Measurements from ENCODE around the gene PTGER2. TPM values are rescaled to one million over a fixed set of nuclear protein-coding genes. Genes with fewer than 3 reads are reported as not detected.
A peak's percentile ranks its signal among the peaks of the same experiment; 100 is the strongest.

Gene PTGER2
- total and polyA plus RNA-seq, 2 donors (not counting 1 experiment from before 2014, with no cell fraction given) = 15.9 to 38.8 TPM

DNA sequence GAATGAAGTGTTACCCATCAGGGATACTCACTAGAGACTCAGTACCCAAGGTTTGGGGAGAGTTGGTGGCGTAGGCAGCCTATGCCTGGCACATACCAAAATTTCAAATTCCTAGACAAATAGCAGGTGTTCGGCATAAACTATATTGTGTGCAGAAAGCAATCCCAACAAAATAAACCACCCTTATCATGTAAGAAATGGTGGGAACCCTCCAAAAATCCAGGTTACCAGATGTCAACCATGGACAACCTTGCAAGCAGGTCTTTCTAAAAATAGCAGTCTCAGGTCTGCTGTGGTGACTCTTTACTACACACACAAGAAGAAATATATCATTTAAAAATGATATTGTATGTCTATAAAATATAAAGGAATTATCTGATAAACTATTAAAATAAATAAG is 17.7 kb upstream of the PTGER2 start:
- DNase-seq (ENCODE audit: low read depth in 2 of 2) = no peak
- H3K79me2 ChIP-seq (ENCODE audit: control insufficient read depth, insufficient read depth, low read length) = no peaks in the 10 kb centered on the region
- no peaks in the 10 kb centered on the region for H3K36me3 ChIP-seq (ENCODE audit: control insufficient read depth, insufficient read depth, low read length)
- H3K27ac ChIP-seq (ENCODE audit: insufficient read depth, low read length) = no peak overlapping the region
- H3K9me3 ChIP-seq (ENCODE audit: control insufficient read depth, insufficient read depth, low read depth, low read length) = no peaks in the 10 kb centered on the region
- no peak overlapping the region for H3K9ac ChIP-seq (ENCODE audit: insufficient read depth, low read length)
- TF ChIP-seq EZH2 (IDR thresholded peaks at IDR 0.05; ENCODE audit: low read length, missing control alignments) (no peak), CTCF (conservative IDR thresholded peaks at IDR 0.05 in 1 of 2, IDR thresholded peaks at IDR 0.05 in 1 of 2; ENCODE audit: low read depth in 1 of 2, low read length in 2 of 2) (no peak)
- H2AFZ ChIP-seq (ENCODE audit: low read length) = no peak overlapping the region
- no peaks in the 10 kb centered on the region for H3K4me1 ChIP-seq (ENCODE audit: control insufficient read depth, extremely low read depth, insufficient read depth, low read length)
- no peaks in the 10 kb centered on the region for H3K27me3 ChIP-seq (ENCODE audit: control insufficient read depth, insufficient read depth, low read length)
- H3K4me2 ChIP-seq (ENCODE audit: extremely low read depth, insufficient read depth, low read length) = no peak overlapping the region
- no peak overlapping the region for H3K4me3 ChIP-seq (replicated peaks in 1 of 4; ENCODE audit: control extremely low read depth in 1 of 4, insufficient read depth in 1 of 4, low read depth in 3 of 4, low read length in 4 of 4)
- H4K20me1 ChIP-seq (ENCODE audit: control insufficient read depth, extremely low read depth, insufficient read depth, low read length) = no peaks in the 10 kb centered on the region

GRCh38 chr14:52298795-52299194 is 15.3 kb upstream of the PTGER2 start:
- Histone ChIP-seq H3K4me2 (ENCODE audit: extremely low read depth, insufficient read depth, low read length) (no peak overlapping the region), H3K36me3 (ENCODE audit: control insufficient read depth, insufficient read depth, low read length) (no peaks in the 10 kb centered on the region), H3K9me3 (ENCODE audit: control insufficient read depth, insufficient read depth, low read depth, low read length) (no peaks in the 10 kb centered on the region), H3K79me2 (ENCODE audit: control insufficient read depth, insufficient read depth, low read length) (no peaks in the 10 kb centered on the region), H2AFZ (ENCODE audit: low read length) (no peak overlapping the region), H3K4me3 (replicated peaks in 1 of 4; ENCODE audit: control extremely low read depth in 1 of 4, insufficient read depth in 1 of 4, low read depth in 3 of 4, low read length in 4 of 4) (no peak overlapping the region), H4K20me1 (ENCODE audit: control insufficient read depth, extremely low read depth, insufficient read depth, low read length) (no peaks in the 10 kb centered on the region), H3K27me3 (ENCODE audit: control insufficient read depth, insufficient read depth, low read length) (no peaks in the 10 kb centered on the region), H3K9ac (ENCODE audit: insufficient read depth, low read length) (no peak overlapping the region), H3K4me1 (ENCODE audit: control insufficient read depth, extremely low read depth, insufficient read depth, low read length) (no peaks in the 10 kb centered on the region), H3K27ac (ENCODE audit: insufficient read depth, low read length) (no peak overlapping the region)
- DNase-seq (ENCODE audit: low read depth in 2 of 2) = no peak
- TF ChIP-seq EZH2 (IDR thresholded peaks at IDR 0.05; ENCODE audit: low read length, missing control alignments) (no peak), CTCF (conservative IDR thresholded peaks at IDR 0.05 in 1 of 2, IDR thresholded peaks at IDR 0.05 in 1 of 2; ENCODE audit: low read depth in 1 of 2, low read length in 2 of 2) (no peak)

GRCh38 chr14:52299692-52300278 is 14.3 kb upstream of the PTGER2 start:
- H3K79me2 ChIP-seq (ENCODE audit: control insufficient read depth, insufficient read depth, low read length) = no peaks in the 10 kb centered on the region
- no peak for TF ChIP-seq EZH2 (IDR thresholded peaks at IDR 0.05; ENCODE audit: low read length, missing control alignments)
- TF ChIP-seq CTCF (conservative IDR thresholded peaks at IDR 0.05 in 1 of 2, IDR thresholded peaks at IDR 0.05 in 1 of 2; ENCODE audit: low read depth in 1 of 2, low read length in 2 of 2) = peak; percentile 50 to 59
- H3K4me3 ChIP-seq (replicated peaks in 1 of 4; ENCODE audit: control extremely low read depth in 1 of 4, insufficient read depth in 1 of 4, low read depth in 3 of 4, low read length in 4 of 4) = no peak overlapping the region
- no peak overlapping the region for H3K9ac ChIP-seq (ENCODE audit: insufficient read depth, low read length)
- H3K4me1 ChIP-seq (ENCODE audit: control insufficient read depth, extremely low read depth, insufficient read depth, low read length) = no peaks in the 10 kb centered on the region
- no peaks in the 10 kb centered on the region for H3K9me3 ChIP-seq (ENCODE audit: control insufficient read depth, insufficient read depth, low read depth, low read length)
- H2AFZ ChIP-seq (ENCODE audit: low read length) = no peak overlapping the region
- H3K4me2 ChIP-seq (ENCODE audit: extremely low read depth, insufficient read depth, low read length) = no peak overlapping the region
- H3K27me3 ChIP-seq (ENCODE audit: control insufficient read depth, insufficient read depth, low read length) = no peaks in the 10 kb centered on the region
- DNase-seq (ENCODE audit: low read depth in 2 of 2) = peak; percentile 58 to 82
- no peak overlapping the region for H3K27ac ChIP-seq (ENCODE audit: insufficient read depth, low read length)
- no peaks in the 10 kb centered on the region for H4K20me1 ChIP-seq (ENCODE audit: control insufficient read depth, extremely low read depth, insufficient read depth, low read length)
- H3K36me3 ChIP-seq (ENCODE audit: control insufficient read depth, insufficient read depth, low read length) = no peaks in the 10 kb centered on the region
